SW480 (cell line): Measurements from ENCODE around the gene NEURL3.
"Not testable (repeated sequence)": the region's sequence is repeated elsewhere in the genome, so short reads cannot be mapped to it uniquely, and the experiment has no call there.

Source experiments
- DNase-seq: peaks from one replicate; pipeline ENCODE4 v3.0.0-alpha.2; 2016; ENCODE audit warnings: low spot score

NEURL3 gene

GRCh38 chr2:96506016-96506906 lies 1.1 kb upstream of the NEURL3 start:
- no peak for DNase-seq

DNA sequence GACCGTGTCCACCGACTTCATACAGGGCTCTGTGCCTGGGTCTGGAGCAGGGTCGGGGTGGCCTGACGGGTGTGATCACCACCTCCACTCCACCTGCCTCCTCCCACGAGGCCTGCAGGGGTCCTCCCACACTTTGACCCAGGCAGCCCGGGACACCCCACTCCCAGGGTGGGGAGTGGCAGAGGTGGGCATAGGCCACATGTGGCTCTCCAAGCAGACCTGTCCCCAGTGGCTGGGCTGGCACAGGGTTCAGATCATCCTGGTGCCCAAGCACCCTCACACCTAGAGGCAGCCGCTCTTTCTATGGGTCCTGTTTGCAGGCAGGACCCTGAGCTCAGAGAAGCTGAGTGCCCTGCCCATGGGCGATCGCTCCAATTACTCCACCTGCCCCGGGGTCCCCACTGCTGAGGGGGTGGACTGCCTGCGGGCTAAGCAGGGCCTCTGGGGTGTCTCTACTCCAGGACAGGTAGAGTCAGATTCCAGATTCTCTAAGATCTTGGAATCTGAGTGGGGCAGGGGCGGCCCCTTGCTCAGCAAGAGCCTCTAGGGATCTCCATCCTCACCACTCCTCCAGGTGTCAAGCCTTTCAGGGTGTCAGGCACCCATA lies 1.4 kb downstream of the NEURL3 start:
- no peak for DNase-seq

DNA sequence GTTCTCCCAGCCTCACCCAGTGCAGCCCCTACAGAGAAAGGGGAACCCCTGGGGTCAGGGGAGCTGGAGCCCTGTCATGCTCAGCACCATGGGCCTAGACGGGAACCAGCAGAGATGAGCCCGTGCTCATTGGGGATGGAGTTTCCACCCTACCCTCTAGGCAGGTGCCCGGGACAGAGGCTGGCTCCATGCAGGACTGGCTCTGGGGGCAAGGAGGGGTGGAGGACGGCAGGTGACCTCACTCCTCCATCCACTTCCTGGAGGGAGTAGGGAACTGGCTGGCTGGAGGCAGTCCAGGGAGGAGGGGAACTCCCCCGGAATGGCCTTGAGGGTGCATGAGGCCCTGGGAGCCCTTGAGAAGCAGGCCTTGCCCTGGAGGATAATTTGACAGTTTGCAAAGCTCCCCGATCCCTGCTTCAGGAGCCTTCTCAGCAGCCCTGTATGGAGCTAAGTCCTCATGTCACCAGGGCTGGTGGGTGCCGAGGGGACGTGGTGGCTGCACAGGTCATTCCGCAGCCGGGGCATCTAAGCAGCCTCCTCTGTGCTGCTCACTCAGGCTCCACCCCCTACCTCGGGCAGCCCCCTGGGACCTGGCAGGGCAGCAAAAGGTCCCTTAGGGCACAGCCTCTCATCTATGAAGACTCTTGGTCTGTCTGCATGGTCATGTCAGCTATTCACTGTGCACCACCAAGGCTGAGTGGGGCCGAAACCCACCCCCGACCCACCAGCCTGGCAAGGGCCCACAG lies 2.1 kb downstream of the NEURL3 start:
- DNase-seq: no peak

DNA sequence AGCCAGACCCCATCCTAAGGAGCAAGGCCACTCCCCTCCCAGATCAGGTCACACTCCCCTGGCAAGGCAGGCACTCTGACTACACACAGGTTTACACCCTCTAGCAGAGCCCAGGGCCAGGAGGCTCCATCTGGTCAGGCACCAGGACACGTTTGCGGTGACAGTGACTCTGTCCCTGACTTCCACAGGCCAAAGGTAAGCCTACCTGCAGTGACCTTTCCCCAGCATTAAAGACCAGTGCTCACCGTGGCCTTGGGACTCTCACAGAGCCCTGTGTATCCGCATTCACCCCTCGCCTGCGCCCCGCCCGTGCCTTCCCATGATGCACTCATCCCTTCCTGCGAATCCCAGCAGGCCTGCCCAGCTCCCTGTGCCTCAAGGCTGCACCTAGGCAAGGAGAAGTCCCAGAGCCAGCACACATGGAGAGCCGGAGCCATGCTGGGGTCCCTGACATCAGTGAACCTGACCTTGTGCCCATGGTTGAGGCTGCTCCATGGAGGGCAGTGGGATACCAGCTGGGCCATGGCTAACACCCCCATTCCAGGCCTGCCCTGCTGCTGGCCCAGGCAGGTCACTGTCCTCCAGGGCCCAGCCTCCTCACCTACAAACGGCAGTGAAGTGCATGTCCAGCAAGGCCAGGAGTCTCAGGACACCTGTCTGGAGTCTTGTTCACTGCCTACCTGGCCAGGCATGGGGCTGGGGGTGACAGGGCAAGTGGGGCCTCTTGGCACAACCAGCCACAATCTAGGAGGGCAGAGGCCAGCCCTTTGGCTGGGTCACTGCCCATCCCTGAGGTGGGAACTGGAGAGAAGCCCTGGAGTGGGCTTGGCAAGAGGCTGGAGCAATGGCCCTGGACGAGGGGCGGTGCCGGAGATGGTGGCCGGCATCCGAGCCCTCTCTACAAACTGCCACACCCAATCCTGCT lies 3.0 kb downstream of the NEURL3 start:
- no peak for DNase-seq

DNA sequence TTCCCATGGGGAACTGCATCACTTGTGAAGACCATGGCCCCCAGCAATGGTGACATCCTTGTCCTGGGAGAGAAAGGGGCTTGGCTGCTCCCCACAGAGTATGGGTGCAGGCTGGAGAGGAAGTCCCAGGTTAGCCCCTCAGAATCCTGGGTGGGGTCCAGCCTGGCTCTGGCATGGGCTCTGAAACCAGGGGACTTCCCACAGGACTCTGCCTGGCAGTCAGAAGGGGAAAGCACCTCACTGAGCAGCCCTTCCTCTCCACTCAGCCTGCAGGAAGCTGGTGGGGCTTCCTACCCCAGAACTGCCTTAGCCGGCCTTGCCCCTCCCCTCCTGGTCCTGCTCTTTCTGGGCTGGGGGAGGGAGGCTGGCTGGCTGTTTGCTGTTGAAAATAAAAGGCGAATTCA lies 3.7 kb downstream of the NEURL3 start:
- no peak for DNase-seq

GRCh38 chr2:96500385-96501066 lies 4.6 kb downstream of the NEURL3 start:
- no peak for DNase-seq

DNA sequence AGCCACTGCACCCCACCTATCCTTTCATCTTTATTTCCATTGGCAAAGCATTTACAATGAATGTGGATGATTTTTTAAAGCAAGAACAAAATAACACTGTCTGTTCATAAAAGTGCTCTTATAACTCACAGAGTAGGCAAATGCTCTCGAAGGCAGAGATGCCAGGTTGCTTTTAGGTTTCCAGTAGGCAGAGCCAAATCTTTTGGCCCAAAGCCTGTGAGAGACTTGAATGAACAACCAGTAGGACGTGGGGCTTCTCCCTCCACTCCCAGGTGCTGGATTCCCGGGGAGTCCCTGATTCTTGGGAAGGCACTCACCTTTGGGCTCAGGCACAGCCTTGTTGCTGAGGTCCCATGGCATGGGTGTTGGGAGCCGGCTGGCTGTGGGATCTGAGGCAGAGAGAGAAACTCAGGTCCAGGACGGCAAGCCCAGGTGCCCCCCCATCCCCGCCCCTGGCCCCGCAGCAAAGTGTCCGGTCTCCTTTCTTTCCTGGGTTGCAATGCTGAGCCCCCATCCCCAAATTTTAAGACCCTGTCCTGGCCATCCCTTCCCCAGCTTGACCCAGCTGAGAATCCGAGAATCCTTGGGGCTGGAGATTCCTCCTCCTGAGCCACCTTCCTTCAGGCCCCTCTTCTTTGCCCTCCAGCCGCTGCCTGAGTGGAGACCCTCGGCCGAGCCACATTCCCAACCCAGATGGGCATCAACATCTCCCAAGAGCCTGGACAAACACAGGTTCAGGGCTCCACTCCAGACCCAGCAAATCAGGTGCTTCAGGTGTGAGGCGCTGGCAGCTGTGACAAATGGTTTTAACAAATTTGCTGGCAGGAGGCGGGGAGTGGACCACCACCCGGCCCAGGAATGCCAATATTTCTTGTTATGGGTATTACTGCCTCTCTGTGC lies 5.8 kb downstream of the NEURL3 start:
- no peak for DNase-seq

DNA sequence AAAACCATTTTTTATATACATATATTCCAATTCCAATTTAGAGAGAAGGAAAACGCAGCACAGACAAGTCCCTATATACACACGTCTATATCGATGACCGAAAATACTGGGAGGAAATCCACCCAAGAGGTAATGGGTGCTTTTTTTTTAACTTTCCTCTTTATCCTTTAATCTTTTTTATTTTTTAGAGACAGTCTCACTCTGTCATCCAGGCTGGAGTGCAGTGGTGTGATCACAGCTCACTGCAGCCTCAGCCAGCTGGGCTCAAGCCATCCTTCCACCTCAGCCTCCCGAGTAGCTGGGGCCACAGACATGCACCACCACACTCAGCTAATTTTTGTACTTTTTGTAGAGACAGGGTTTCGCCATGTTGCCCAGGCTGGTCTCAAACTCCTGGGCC lies 6.5 kb downstream of the NEURL3 start:
- DNase-seq: not testable (repeated sequence)

GRCh38 chr2:96498021-96498431 lies 7.1 kb downstream of the NEURL3 start:
- no peak for DNase-seq

DNA sequence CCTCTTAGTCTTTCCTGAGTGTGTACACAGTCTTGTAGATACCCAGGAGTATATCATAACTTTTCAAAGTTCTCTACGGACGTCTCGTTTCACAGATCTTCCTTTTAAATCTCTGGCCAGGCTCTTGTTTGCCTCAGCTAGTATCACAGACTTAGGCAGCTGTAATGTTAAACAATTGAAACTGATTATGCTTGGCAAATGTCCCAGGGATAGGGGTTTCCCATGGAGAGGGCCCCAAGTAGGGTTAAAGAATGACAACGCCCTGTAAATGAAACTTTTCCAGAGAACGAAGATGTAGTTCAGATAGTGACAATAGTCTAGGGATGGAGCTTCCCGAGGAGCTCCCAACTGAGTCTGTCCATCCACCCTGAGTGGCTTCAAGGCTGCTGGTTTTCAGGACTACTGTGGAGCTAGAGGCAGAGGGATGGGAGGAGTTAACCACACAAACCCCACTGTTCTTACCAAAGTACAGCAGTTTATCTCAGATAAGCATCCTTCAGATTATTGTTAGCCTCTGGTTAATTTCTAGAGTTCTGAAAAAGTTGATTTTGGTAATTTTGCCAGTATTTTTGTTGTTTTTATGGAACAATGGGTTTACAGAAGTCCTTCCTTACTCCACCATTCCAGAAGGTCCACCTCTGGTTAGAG lies 9.1 kb downstream of the NEURL3 start:
- DNase-seq: no peak

- no peak for DNase-seq
Measured at GRCh38 chr2:96494188-96494587, 11.0 kb downstream of the NEURL3 start.

GRCh38 chr2:96493072-96493471 lies 12.1 kb downstream of the NEURL3 start:
- DNase-seq: peak; percentile 95

DNA sequence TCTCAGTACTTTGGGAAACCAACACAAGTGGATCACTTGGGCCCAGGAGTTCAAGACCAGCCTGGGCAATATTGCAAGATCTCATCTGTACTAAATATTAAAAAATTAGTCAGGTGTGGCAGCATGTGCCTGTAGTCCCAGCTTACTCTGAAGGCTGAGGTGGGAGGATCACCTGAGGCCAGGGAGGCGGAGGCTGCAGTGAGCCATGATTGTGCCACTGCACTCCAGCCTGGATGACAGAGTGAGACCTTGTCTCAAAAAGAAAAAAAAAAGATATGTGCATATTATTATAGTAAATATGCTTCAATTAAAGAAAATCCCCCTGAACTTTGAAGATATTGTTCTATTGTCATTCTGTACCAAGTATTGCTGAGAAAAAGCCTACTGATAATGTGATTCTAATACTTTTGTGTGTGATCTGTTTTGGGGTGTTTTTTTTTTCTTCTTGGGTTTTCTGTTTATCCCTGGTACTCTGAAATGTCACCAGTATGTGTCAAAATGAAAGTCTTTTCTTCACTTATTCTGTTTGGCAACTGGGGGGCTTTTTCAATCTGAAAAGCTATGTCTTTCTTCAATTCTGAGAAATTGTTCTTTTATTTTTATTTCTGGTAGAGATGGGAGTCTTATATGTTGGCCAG lies 13.2 kb downstream of the NEURL3 start:
- DNase-seq: no peak

GRCh38 chr2:96489663-96490062 lies 15.5 kb downstream of the NEURL3 start:
- no peak for DNase-seq

- DNase-seq: no peak
Measured at GRCh38 chr2:96489261-96489660, 15.9 kb downstream of the NEURL3 start.

DNA sequence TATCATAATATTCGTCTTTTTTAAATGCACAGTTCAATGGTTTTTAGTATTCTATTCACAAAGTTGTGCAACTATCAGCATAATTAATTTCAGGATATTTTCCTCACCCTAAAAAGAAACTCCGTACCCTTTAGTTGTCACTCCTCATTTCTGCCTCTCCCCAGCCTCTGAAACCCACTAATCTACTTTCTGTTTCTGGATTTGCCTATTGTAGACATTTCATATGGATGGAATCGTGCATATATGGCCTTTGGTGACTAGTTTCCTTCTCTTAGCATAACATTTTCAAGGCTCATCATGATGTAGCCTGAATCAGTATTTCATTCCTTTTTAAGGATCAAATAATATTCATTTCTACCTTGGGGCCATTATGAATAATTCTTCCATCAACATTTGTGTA lies 18.5 kb downstream of the NEURL3 start:
- no peak for DNase-seq

GRCh38 chr2:96485751-96486651 lies 19.2 kb downstream of the NEURL3 start:
- peak; percentile 87 for DNase-seq

GRCh38 chr2:96485350-96485749 lies 19.8 kb downstream of the NEURL3 start:
- peak; percentile 74 for DNase-seq
